ENCODE results near the gene RAE1.

RAE1 gene

DNA sequence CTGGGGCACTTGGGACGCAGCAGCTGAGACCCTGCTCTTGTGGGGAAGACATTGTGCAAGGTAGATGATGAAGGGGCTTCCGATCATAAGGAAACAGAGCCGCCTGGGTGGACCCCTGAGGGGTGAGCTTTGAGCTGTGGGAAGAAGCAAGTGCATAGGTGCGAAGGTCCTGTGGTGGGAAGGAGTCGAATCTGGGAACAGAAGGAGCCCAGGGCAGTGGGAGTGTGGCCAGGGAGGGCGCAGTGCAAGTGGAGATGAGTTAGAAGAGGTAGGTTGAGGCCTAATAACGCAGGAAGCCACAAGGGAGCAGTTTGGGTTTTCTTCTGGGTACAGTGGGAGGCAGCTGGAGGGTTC, 50.5 kb downstream of the RAE1 start:
- no peak for DNase-seq

DNA sequence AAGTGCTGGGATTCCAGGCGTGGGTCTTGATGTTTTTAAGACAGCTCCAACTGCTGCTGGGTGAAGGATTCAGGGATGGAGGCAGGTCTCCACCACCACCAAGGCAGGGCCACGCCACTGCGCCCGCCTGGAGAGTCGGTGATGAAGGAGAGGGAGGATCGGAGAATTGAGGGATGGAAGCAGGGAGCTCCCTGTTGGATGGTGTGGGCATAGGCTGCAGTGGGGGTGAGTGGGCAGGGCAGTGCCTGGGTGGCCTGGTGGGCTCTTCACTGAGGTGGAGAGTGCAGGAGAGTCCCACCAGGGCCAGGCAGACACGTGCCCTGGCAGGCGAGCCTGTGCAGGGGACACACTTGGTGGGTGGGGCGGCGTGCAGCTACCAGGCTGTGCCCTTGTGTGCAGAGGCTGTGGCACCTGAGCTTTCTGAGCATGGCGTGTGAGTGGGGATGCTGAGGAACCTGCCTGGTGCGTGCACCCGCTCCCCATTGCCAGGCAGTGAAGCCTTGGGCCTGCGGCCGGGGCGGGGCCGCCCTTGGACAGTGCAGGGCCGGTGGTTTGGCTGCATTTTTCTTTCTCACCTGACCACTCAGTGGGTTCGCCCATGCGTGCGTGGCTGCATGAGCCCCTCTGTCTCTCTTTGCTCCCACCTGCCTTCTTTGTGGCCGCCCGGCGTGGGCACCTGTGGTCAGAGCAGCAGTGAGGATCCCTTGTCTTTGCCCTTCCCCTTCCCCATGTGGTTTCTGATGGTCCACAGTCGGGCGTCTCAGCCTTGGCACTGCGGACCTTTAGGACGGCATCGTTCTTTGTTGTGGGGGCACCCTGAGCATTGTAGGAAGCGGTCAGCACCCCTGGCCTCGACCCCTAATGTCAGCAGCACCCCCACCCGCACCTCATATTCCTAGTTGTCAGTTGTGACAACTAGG, 51.4 kb downstream of the RAE1 start:
- no peak for DNase-seq

DNA sequence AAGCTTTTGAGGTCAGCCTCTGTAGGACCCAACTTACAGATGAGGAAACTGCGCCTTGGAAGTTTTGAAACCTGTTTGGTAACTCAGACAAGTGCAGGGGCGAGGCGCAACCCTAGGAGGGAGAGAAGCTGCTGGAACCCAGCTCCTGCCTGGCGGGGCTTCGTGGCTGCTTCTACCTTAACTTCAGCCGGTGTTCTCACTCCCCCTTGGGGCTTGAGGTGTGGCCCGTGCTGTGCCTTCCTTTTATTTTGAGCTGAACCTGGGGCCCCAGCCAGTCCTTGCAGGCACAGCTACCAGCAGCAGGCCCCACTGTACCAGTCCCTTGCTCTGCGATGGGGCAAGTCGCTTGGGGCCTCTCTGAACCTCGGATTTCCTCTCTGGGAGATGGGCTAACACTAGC, 52.2 kb downstream of the RAE1 start:
- no peak for DNase-seq

DNA sequence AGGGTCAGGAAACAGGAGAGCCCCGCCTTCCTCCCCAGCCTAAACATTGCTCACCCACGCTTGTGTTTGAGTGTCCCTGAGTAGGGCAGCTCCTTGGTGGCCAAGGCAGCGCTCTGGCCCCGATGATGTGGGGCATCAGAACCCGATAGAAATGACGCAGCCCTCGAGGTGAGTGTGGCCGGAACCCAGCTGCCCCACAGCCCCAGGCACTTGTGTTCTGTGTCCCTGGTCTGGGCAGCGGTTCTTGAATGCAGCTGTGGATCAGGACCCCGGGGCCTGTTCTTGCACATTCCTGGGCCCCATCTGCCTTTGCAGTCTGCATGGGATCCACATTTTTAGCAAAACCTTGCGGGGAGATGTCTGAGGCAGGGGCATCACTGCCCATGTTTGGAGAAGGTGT, 53.0 kb downstream of the RAE1 start:
- DNase-seq: no peak

DNA sequence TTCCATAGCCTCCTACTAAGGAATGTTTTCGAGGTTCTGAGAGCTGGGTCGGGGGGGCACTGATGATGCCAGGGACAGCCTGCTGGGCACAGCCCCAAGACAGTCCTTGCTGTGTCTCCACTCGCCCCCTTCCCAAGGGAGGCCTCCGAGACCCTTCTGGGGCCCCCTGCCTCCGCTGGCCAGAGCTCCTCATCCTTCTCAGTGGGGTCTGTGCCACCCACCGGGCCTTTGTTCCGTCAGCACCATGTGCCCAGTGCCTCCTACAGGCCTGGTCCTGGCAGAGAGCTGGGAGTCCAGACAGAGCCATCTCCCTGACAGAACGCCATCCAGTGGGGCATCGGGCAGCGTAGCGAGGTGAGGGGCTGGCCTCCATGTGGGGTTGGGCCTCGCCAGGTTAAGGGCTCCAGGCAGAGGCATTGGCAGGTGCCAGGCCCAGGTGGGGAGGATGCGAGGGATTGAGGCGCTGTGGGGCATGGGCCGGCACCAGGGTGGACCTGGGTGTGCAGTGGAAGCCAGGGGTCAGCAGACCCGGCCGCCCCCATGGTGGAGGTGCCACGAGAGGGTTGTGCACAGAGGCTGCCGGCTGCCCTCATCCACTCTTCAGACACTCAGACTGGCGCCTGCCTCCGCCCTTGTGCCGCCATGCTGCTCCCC, 53.5 kb downstream of the RAE1 start:
- DNase-seq: no peak

DNA sequence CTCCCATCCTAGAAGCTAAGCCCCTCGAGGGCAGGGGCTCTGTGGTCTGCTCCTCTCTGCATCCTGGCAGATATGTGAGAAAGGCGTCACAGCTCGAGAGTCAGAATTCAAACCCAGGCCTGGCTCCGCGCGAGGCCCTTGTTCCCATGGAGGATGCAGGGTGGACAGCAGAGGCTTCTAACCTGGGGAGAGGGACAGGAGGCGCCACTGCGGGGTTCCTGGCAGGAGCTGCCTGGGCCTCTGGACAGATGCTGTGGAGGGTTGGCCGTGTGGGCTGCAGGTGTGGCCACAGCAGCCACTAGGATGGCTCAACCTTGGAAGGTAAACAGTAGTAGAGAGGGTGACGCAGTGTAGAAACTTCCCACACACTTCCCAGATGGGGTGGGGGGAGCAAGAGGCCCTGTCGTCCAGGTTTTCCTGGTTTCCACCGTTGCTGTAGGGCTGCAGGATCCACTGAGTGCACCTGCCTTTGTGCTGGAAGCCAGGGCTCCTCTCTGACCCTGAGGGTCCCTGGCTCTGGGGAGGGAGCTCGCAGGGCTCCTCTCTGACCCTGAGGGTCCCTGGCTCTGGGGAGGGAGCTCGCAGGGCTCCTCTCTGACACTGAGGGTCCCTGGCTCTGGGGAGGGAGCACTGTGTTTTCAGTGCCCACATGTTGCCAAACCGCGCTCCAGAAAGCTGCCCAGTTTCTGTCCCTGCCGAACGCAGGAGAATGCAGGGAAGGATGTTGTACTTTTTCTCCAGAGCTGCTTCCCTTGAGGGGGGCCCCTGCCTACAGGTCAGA, 54.4 kb downstream of the RAE1 start:
- DNase-seq: no peak

DNA sequence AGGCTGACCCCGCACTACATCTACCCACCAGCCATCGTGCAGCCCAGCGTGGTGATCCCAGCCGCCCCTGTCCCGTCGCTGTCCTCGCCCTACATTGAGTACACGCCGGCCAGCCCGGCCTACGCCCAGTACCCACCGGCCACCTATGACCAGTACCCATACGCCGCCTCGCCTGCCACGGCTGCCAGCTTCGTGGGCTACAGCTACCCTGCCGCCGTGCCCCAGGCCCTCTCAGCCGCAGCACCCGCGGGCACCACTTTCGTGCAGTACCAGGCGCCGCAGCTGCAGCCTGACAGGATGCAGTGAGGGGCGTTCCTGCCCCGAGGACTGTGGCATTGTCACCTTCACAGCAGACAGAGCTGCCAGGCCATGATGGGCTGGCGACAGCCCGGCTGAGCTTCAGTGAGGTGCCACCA, 56.5 kb downstream of the RAE1 start:
- DNase-seq: no peak

DNA sequence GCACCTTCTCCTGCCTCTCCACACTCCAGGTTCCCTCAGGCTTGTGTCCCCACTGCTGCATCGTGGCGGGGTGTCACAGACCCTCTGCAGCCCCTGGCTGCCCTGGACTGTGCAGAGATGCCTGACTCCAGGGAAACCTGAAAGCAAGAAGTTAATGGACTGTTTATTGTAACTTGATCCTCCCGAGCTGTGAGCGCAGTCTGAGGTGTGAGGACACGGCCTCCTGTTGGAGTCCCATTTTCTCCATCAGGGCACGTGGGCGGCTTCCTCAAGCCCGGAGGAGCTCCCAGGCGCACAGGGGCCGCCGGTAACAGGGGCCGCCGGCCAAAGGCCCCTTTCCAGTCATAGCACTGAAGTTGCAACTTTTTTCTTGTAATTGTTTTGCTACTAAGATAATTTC, 57.1 kb downstream of the RAE1 start:
- no peak for DNase-seq

DNA sequence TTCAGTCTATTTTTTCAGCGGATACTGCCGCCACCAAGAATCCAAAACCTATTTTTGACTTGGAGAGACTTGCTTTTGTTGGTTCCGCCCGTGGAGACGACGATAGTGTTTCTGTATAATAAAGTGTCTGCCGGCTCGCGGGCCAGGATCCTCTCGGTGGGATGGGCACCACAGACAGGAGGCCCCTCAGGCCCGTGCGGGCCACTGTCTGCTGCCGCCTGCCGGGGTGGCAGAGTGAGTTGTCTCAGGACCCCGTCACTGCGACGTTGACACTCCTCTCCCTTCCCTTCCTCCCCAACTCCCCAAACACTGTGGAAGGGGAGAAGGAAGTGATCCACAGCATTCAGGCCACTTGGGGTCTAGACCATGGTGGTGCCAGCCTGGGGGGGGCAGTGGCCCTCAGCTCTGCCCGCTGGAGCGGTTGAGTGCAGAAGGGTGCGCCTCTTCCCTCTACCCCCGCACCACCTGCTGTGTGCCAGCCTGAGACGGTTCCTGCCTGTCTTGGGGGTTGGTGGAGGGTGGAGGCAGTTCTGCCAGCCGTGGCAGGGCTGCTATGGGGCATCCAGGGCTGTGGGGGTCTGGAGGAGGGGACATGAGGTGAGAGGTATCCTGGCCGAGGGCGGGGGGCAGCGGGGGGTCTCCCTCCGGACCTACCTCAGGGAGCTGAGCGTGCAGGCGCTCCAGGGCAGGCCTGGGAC, 57.6 kb downstream of the RAE1 start:
- no peak for DNase-seq

DNA sequence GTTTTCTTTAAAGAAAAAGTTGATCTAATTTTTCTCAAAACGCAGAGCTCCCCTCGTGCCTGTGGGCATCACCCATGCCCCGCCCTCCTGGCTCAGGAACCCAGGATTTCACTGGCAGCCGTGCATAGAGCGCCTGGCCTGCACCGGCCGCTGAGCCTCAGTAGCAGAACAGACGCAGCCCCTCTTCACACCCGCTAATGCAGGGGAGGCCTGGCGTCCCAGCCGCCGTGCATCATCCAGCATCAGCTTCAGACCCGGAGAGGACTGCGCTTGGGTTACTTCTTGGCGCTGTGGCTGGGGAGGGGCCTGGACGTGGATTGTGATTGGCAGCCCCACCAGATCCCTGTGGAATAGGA, 58.2 kb downstream of the RAE1 start:
- no peak for DNase-seq

DNA sequence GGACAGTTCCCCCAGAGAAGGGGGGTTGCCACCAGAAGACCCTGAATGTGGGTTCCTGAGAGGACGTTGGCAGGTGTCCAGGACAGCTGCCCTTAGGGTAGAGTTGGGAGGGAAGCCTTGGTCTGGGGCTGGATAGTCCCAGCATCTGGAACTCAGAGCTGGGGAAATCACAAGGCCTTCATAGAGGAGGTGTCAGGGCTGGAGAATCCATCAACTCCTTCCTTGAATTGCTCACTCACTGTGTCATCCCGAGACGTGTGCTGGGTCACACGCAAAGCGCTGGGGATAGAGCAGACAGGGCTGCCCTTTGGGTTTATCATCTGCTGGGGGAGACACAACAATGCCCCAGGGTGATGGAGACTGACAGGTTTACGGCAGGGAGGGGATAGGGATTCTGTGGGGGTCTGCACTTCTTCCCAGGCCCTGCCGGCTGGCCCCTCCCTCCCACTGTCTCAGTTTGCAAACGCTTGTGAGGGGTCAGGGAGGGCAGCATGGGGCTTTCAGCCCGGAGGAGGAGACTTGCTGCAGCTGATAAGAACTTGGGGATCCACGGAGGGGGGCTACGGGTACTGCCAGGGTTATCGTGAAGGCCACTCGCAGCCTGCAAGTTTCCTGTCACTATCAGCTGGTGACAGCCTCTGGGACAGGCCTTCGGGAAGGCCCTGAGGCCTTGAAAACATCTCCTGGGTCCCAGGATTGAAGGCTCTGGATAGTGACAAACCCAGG, 58.8 kb downstream of the RAE1 start:
- DNase-seq: no peak

DNA sequence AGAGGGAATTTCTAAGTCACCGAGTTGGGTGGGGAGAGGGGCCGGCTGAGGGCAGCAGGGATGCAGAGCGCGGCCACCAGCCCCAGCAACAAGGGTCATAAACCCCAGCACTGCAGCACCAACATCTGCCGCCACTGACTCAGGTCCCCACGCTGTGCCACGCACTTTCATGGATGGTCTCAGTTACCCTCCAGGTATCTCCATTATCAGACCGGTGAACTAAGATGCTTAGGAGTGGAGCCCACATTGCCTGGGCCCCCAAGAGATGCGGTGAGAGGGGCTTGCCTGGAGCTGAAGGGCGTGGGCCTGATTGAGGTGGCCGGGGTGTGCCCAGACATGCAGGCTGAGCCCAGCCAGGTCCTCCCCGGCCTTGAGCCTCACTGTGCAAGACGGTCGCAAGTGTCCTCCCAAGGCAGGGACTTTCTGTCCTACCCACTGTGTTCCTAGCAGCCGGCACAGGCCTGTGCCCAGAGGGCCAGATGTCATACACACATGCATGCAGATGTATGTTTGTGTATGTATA, 59.4 kb downstream of the RAE1 start:
- DNase-seq: no peak

DNA sequence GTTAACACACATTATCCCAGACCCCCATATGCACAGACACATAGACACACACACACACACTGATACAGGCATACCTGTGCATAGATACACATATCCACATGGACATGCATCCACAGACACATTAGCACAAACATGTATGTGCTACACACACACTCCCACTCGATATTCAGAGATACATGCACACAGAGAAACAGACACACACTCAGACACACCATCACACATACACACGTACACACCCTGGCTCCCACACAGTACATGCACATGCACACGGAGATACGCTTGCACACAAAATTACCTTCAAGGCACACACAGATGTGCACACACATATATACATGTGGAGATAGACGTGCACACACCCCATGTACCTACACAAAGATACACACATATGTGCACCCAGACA, 59.9 kb downstream of the RAE1 start:
- no peak for DNase-seq

DNA sequence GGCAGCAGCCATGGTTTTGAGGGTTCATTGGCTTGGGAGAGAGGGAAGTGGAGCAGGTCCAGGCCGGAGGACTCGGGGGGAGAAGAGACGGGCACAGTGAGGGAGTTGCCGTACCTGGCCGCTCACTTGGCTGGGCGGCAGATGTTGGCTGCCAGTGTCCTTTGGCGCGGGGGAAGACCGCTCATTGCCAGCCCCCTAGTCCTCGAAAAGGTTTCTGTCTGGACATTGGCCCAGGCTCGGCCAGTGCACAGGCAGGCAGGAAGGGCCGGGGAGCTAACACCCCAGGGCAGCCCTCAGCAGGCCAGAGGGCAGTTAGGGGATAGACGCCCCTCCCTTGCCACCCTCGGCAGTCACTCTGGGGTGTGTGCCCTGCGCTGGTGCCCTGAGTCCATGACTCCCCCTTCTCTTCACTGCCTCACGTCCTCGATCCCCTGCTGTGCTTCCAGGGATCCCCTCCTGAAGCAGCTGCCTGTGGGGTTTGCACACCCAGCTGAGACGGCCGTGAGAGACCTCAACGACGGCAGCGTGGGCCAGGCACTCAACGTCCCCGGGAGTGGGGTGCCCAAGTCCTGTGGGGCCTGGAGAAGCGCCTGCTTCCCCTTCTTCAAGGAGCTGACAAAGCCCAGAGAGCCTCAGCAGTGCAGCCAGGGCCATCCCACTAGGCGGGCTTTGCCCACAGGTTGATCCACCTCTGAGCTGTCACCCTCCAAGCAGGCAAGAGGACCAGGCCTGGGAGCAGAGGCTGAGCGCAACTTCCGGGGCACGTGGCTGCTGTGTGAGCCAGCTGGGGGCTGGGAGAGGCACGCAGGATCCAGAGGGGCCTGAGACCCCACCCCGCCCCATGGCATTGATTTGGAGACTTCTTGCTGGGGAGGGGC, 60.6 kb downstream of the RAE1 start:
- DNase-seq: no peak

DNA sequence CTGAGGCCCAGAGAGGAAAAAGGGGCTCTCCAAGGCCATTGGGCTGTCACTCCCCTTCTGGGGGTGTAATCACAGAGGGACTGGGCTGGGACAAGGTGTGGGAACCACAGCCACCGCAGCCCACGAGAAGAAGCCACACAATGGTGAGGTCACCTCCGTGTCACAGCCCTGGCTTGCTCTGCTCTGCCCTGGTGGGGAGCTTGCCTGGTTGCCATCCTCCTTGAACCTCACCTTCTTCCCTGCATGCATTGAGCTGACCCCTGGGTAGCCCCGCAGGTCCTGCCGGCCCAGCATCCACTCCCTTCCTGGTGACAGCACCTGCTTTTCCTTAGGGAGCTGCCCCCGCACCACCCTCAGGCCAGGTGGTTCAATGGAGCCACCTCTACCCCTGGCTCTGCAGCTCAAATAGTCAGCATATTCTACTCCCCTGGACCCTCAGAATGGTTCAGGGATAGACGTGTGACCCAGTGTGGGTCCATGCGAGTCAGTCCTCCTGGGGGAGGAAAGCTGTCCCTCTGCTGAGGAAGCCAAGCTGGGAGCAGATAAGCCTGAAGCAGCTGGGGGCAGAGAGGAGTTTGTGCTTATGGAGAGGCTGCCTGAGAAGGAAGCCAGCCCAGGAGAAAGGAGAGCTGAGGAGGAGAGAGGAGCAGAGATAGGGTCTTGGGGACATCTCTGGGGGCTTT, 61.4 kb downstream of the RAE1 start:
- DNase-seq: no peak

DNA sequence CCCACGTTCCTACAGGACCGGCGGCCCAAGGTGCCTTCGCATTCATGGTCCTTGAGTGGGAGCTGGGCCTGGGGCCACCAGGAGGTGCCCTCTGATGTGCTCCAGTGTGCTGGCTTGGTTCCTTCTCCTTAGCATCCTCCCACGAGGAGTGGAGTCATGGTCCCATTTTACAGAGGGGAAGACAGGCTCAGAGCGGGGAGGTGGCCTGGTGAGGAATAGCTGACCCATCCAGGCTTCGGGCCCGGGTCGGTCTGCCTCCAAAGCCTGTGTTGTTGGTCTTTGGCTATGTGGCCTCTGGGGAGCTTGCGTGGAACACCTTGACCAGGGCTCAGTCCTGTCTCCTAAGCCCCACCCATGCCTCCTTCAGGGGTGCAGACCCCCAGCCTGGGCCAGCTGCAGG, 62.9 kb downstream of the RAE1 start:
- DNase-seq: no peak

DNA sequence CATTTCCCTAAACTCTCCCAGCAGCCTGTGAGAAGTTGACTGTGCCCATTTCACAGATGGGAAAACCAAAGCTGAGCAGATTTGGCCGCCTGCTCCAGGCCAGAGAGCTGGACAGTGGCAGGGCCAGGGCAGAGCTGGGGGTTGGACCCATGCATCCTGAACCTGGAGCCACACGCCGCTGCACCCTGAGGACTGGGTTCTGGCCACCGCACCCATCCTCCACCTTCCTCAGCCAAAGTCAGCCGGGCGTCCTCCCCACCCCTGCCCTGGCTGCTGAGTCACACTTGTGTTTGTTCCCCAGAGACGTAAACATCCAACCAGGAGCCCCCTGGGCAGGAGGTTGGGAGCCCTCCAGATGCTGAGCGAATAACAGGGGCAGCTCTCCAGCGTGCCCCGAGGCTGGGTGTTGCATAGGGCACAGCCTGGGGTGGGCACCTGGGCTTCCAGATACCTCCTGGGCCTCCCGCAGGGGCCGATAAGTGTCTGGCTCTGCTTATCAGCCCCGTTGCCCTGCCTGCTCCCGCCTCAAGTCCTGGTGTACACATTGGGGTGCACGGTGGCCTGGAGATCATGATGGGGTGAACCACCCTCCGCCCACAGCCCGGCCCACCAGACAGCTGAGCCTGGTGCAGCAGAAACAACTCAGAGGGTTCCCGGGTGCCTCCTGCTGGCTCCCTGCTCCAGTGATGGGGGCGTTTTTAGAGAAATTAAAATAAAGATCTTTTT, 64.0 kb downstream of the RAE1 start:
- DNase-seq: no peak

DNA sequence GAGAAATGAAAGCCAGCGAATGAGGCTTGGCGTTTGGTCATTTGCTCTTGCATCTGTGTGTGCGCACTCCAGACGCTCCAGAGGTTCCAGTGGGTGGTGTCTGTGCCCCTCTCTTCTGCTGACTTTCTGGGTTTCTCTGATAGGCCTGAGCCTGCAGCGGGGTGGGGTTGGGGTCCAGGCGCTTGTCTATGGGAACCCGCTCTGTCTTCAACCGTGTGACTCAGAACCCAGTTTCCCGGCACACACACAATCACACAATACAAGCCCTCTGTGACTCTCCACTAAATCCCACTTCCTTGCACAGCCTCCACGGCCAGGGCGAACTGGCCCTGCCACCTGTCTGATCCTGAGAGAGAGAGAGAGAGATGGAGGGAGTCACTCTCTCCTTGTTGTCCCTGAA, 64.7 kb downstream of the RAE1 start:
- no peak for DNase-seq

DNA sequence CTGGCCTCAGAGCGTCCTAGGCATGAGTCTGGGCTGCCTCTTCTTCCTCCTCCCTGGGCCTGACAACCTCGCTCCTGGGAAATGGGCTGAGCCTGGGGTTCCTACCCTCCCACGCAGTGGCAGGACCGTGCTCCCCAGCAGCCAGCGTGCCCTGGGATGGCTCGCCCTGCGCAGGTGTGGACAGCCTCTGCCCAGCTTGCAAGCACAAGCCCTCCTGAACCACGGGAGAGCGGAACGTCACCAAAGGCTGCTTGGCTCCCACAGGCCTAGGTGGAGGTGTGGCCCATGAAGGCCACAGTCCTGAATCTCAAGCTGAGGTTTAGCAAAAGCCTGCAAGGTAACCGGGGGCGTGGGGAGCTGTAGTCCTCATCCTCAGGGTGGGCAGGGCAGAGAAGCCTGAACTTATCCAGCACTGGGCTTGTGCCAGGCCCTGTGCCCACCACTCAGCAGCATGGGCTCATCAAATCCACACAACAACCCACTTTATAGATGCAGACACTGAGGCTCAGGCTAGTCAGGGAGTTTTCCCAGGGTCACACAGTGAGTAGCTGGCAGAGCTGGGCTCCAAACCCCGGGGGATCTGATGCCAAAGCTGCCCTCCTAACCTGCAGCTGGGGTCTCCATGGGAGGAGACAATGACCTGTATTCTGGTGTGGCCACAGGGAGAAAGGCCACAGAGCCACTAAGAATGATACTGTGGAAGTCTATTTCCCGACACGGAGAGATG, 65.4 kb downstream of the RAE1 start:
- no peak for DNase-seq
